Endothelial cell (in vitro differentiated cells): ENCODE data around the gene UGT1A9. TPM values are rescaled to one million over a fixed set of nuclear protein-coding genes. Genes with fewer than 3 reads are reported as not detected.

Experiments
- DNase-seq: peaks from one replicate; pipeline ENCODE4 v3.0.0; 2021; ENCODE audit warnings: low spot score
- H3K27ac Mint-ChIP-seq: one replicate; pipeline ENCODE4 v1.8.0; 2021; ENCODE audit warnings: mixed read lengths, inconsistent platforms; ENCODE audit not compliant: unreplicated experiment
- H3K27me3 Mint-ChIP-seq: one replicate; pipeline ENCODE4 v1.8.0; 2021; ENCODE audit warnings: mild to moderate bottlenecking, moderate library complexity, mixed read lengths, inconsistent platforms; ENCODE audit not compliant: unreplicated experiment
- H3K36me3 Mint-ChIP-seq: one replicate; pipeline ENCODE4 v1.8.0; 2021; ENCODE audit warnings: mild to moderate bottlenecking, low read depth, mixed read lengths, inconsistent platforms; ENCODE audit not compliant: unreplicated experiment
- H3K4me1 Mint-ChIP-seq: one replicate; pipeline ENCODE4 v1.8.0; 2021; ENCODE audit warnings: mild to moderate bottlenecking, mixed read lengths, inconsistent platforms; ENCODE audit not compliant: unreplicated experiment
- H3K4me3 Mint-ChIP-seq: one replicate; pipeline ENCODE4 v1.8.0; 2021; ENCODE audit warnings: mild to moderate bottlenecking, mixed read lengths, inconsistent platforms; ENCODE audit not compliant: unreplicated experiment
- H3K9me3 Mint-ChIP-seq: one replicate; pipeline ENCODE4 v1.8.0; 2021; ENCODE audit warnings: mixed read lengths, inconsistent platforms; ENCODE audit not compliant: unreplicated experiment
- CTCF ChIP-seq: fragments of 200-600 bp; sonication (generic); IDR thresholded peaks from one replicate; pipeline ENCODE4 v1.5.0; 2021; ENCODE audit warnings: antibody characterized with exemption; ENCODE audit not compliant: unreplicated experiment
- total RNA-seq: library from RNA; stranded (reverse); fragmentation: NEBNext Ultra II Directional; extraction: Animal tissue kit (Norgen Biotek cat#: 25700); gene quantifications from one replicate; pipeline ENCODE4 v1.2.1, GENCODE V29; 2021; ENCODE audit not compliant: unreplicated experiment

Gene UGT1A9
- total RNA-seq, 1 donor from 2014 or later, result not detected

GRCh38 chr2:233813236-233814055 lies 141.7 kb downstream of the UGT1A9 start:
- DNase-seq, result no peak
- no peak overlapping the region for H3K4me3 Mint-ChIP-seq
- no peak overlapping the region for H3K27ac Mint-ChIP-seq
- H3K4me1 Mint-ChIP-seq, result peaks cover 3% of the 10 kb centered on the region
- no peaks in the 10 kb centered on the region for H3K9me3 Mint-ChIP-seq
- TF ChIP-seq CTCF, result no peak
- H3K36me3 Mint-ChIP-seq, result no peaks in the 10 kb centered on the region
- H3K27me3 Mint-ChIP-seq, result no peaks in the 10 kb centered on the region

- H3K4me1 Mint-ChIP-seq, result peaks cover 3% of the 10 kb centered on the region
- TF ChIP-seq CTCF, result no peak
- no peak overlapping the region for H3K4me3 Mint-ChIP-seq
- no peaks in the 10 kb centered on the region for H3K9me3 Mint-ChIP-seq
- H3K27ac Mint-ChIP-seq, result no peak overlapping the region
- DNase-seq, result no peak
- no peaks in the 10 kb centered on the region for H3K36me3 Mint-ChIP-seq
- no peaks in the 10 kb centered on the region for H3K27me3 Mint-ChIP-seq
These were observed 142.5 kb downstream of the UGT1A9 start for GRCh38 chr2:233814056-233814835.

GRCh38 chr2:233815861-233816260 lies 144.2 kb downstream of the UGT1A9 start:
- no peaks in the 10 kb centered on the region for H3K9me3 Mint-ChIP-seq
- H3K27ac Mint-ChIP-seq, result no peak overlapping the region
- no peak for DNase-seq
- H3K36me3 Mint-ChIP-seq, result no peaks in the 10 kb centered on the region
- peaks cover 3% of the 10 kb centered on the region for H3K4me1 Mint-ChIP-seq
- H3K4me3 Mint-ChIP-seq, result no peak overlapping the region
- H3K27me3 Mint-ChIP-seq, result no peaks in the 10 kb centered on the region
- no peak for TF ChIP-seq CTCF

- no peak for TF ChIP-seq CTCF
- no peaks in the 10 kb centered on the region for H3K36me3 Mint-ChIP-seq
- H3K4me1 Mint-ChIP-seq, result peaks cover 3% of the 10 kb centered on the region
- H3K4me3 Mint-ChIP-seq, result no peak overlapping the region
- DNase-seq, result no peak
- no peaks in the 10 kb centered on the region for H3K9me3 Mint-ChIP-seq
- no peak overlapping the region for H3K27ac Mint-ChIP-seq
- H3K27me3 Mint-ChIP-seq, result peaks cover 3% of the 10 kb centered on the region
These were observed 144.6 kb downstream of the UGT1A9 start for GRCh38 chr2:233816334-233816733.

- DNase-seq, result no peak
- H3K4me3 Mint-ChIP-seq, result no peak overlapping the region
- TF ChIP-seq CTCF, result no peak
- H3K9me3 Mint-ChIP-seq, result no peaks in the 10 kb centered on the region
- H3K27me3 Mint-ChIP-seq, result peaks cover 4% of the 10 kb centered on the region
- H3K27ac Mint-ChIP-seq, result no peak overlapping the region
- no peaks in the 10 kb centered on the region for H3K36me3 Mint-ChIP-seq
- peaks cover 3% of the 10 kb centered on the region for H3K4me1 Mint-ChIP-seq
These were observed 145.1 kb downstream of the UGT1A9 start for GRCh38 chr2:233816771-233817170.
